ENCODE results near the gene TXNDC9. TPM values are rescaled to one million over a fixed set of nuclear protein-coding genes. Genes with fewer than 3 reads are reported as not detected.
A peak's percentile ranks its signal among the peaks of the same experiment; 100 is the strongest.
"Not testable (repeated sequence)": the region's sequence is repeated elsewhere in the genome, so short reads cannot be mapped to it uniquely, and the experiment has no call there.

TXNDC9 gene
- total RNA-seq, 1 donor from 2014 or later: 41.3 TPM

DNA sequence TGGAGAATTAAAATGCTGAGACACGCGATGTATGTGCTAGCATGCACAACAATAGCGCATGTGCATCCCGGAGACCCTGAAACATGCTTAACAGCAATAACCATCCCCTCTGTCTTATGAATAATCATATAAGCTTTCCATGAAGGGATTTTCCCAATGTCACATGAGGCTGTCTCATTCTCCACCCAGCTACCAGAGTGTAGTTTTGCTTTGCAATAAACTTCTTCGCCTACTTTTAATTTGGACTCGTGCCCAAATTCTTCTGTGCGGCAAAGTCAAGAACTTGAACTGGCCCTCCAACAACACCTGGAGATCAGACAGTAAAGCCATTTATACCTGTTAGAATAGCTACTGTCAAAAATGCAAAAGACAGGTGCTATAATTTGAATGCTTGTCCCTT is 50.6 kb downstream of the TXNDC9 start:
- no peak overlapping the region for H3K4me3 Mint-ChIP-seq (ENCODE audit: unreplicated experiment)
- peaks cover 7% of the 10 kb centered on the region for H3K4me1 Mint-ChIP-seq (ENCODE audit: unreplicated experiment)
- TF ChIP-seq CTCF (IDR thresholded peaks at IDR 0.05; ENCODE audit: unreplicated experiment): no peak
- no peak for DNase-seq (ENCODE audit: low spot score)
- H3K36me3 Mint-ChIP-seq (ENCODE audit: low read depth, unreplicated experiment): peaks cover 9% of the 10 kb centered on the region
- H3K27ac Mint-ChIP-seq (ENCODE audit: unreplicated experiment): no peak overlapping the region
- H3K9me3 Mint-ChIP-seq (ENCODE audit: unreplicated experiment): no peaks in the 10 kb centered on the region
- no peaks in the 10 kb centered on the region for H3K27me3 Mint-ChIP-seq (ENCODE audit: unreplicated experiment)

- no peak for TF ChIP-seq CTCF (IDR thresholded peaks at IDR 0.05; ENCODE audit: unreplicated experiment)
- peaks cover 24% of the 10 kb centered on the region for H3K36me3 Mint-ChIP-seq (ENCODE audit: low read depth, unreplicated experiment)
- H3K9me3 Mint-ChIP-seq (ENCODE audit: unreplicated experiment): no peaks in the 10 kb centered on the region
- peaks cover 7% of the 10 kb centered on the region for H3K4me1 Mint-ChIP-seq (ENCODE audit: unreplicated experiment)
- DNase-seq (ENCODE audit: low spot score): no peak
- H3K4me3 Mint-ChIP-seq (ENCODE audit: unreplicated experiment): no peak overlapping the region
- H3K27ac Mint-ChIP-seq (ENCODE audit: unreplicated experiment): no peak overlapping the region
- H3K27me3 Mint-ChIP-seq (ENCODE audit: unreplicated experiment): no peaks in the 10 kb centered on the region
Observed at GRCh38 chr2:99279969-99280695, 56.0 kb downstream of the TXNDC9 start.

DNA sequence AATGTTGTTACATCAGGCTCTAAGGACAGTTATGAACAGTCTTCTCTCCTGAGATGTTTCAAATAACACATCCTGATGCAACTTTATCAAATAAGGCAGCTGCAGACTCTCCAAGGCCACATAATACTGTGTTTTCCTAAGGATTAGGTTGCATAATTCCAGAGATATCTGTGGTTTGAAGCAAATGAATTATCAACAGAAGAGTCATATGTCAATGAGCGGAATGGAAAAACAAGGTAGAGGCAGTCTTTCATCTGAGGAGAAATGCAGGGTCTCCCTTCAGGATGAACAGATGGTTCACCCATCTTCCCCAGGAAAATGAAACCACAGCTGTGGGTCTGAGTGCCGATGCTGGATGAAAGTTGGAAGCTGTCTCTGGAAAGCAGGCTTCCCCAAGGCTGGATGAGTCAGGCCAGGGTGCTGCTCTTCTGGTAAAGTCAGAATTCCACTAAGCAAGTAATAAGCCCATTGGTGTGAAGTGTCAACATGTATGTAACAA is 57.3 kb downstream of the TXNDC9 start:
- peaks cover 20% of the 10 kb centered on the region for H3K36me3 Mint-ChIP-seq (ENCODE audit: low read depth, unreplicated experiment)
- TF ChIP-seq CTCF (IDR thresholded peaks at IDR 0.05; ENCODE audit: unreplicated experiment): no peak
- H3K27ac Mint-ChIP-seq (ENCODE audit: unreplicated experiment): no peak overlapping the region
- H3K9me3 Mint-ChIP-seq (ENCODE audit: unreplicated experiment): no peaks in the 10 kb centered on the region
- H3K4me1 Mint-ChIP-seq (ENCODE audit: unreplicated experiment): peaks cover 7% of the 10 kb centered on the region
- H3K27me3 Mint-ChIP-seq (ENCODE audit: unreplicated experiment): no peaks in the 10 kb centered on the region
- DNase-seq (ENCODE audit: low spot score): no peak
- peak overlapping the region; percentile 4 for H3K4me3 Mint-ChIP-seq (ENCODE audit: unreplicated experiment)

DNA sequence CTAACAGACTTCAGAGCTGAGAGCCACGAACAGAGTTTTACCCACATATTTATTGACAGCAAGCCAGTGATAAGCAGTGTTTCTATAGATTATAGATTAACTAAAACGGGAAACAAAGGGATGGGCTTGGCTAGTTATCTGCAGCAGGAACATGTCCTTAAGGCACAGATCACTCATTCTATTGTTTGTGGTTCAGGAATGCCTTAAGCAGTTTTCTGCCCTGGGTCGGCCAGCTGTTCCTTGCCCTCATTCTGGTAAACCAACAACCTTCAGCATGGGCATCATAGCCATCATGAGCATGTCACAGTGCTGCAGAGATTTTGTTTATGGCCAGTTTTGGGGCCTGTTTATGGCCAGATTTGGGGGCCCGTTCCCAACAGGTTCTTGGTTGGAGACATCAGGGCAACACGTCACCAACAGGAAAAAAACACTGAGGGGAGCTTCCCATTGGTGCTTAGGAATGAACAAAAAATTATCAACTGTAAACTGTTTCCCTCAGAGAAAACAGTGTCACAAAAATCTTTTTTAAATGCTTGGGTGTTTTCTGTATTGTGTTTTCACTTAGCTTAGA is 57.9 kb downstream of the TXNDC9 start:
- H3K9me3 Mint-ChIP-seq (ENCODE audit: unreplicated experiment); H3K4me3 Mint-ChIP-seq (ENCODE audit: unreplicated experiment); DNase-seq (ENCODE audit: low spot score); H3K27me3 Mint-ChIP-seq (ENCODE audit: unreplicated experiment); H3K27ac Mint-ChIP-seq (ENCODE audit: unreplicated experiment); H3K4me1 Mint-ChIP-seq (ENCODE audit: unreplicated experiment): not testable (repeated sequence)
- peaks cover 19% of the 10 kb centered on the region for H3K36me3 Mint-ChIP-seq (ENCODE audit: low read depth, unreplicated experiment)

- no peak for DNase-seq (ENCODE audit: low spot score)
- H3K4me1 Mint-ChIP-seq (ENCODE audit: unreplicated experiment): no peaks in the 10 kb centered on the region
- H3K36me3 Mint-ChIP-seq (ENCODE audit: low read depth, unreplicated experiment): peaks cover 26% of the 10 kb centered on the region
- no peaks in the 10 kb centered on the region for H3K9me3 Mint-ChIP-seq (ENCODE audit: unreplicated experiment)
- no peak overlapping the region for H3K4me3 Mint-ChIP-seq (ENCODE audit: unreplicated experiment)
- TF ChIP-seq CTCF (IDR thresholded peaks at IDR 0.05; ENCODE audit: unreplicated experiment): no peak
- H3K27ac Mint-ChIP-seq (ENCODE audit: unreplicated experiment): no peak overlapping the region
- H3K27me3 Mint-ChIP-seq (ENCODE audit: unreplicated experiment): no peaks in the 10 kb centered on the region
Observed at GRCh38 chr2:99275882-99276281, 60.3 kb downstream of the TXNDC9 start.

Other genes with a start within 250 kb of the TXNDC9 start
- 0.26 TPM for gene C2orf15, start 194.6 kb downstream of the TXNDC9 start, total RNA-seq (ENCODE audit: unreplicated experiment)
- 4.2 TPM for gene TSGA10, start 181.4 kb downstream of the TXNDC9 start, total RNA-seq (ENCODE audit: unreplicated experiment)
- 6.9 TPM for gene LIPT1, start 181.4 kb downstream of the TXNDC9 start, total RNA-seq (ENCODE audit: unreplicated experiment)
- 23.3 TPM for gene MITD1, start 155.3 kb downstream of the TXNDC9 start, total RNA-seq (ENCODE audit: unreplicated experiment)
- 25.9 TPM for gene MRPL30, start 155.1 kb downstream of the TXNDC9 start, total RNA-seq (ENCODE audit: unreplicated experiment)
- 1.7 TPM for gene LYG2, start 80.7 kb downstream of the TXNDC9 start, total RNA-seq (ENCODE audit: unreplicated experiment)
- gene LYG1, start 35.1 kb downstream of the TXNDC9 start, total RNA-seq (ENCODE audit: unreplicated experiment): 1.4 TPM
- gene EIF5B, start 1.1 kb upstream of the TXNDC9 start, total RNA-seq (ENCODE audit: unreplicated experiment): 42.0 TPM
- gene REV1, start 153.7 kb upstream of the TXNDC9 start, total RNA-seq (ENCODE audit: unreplicated experiment): 40.2 TPM

Data from endothelial cell (in vitro differentiated cells).